ENCODE data around the gene MYH14.

Gene MYH14

DNA sequence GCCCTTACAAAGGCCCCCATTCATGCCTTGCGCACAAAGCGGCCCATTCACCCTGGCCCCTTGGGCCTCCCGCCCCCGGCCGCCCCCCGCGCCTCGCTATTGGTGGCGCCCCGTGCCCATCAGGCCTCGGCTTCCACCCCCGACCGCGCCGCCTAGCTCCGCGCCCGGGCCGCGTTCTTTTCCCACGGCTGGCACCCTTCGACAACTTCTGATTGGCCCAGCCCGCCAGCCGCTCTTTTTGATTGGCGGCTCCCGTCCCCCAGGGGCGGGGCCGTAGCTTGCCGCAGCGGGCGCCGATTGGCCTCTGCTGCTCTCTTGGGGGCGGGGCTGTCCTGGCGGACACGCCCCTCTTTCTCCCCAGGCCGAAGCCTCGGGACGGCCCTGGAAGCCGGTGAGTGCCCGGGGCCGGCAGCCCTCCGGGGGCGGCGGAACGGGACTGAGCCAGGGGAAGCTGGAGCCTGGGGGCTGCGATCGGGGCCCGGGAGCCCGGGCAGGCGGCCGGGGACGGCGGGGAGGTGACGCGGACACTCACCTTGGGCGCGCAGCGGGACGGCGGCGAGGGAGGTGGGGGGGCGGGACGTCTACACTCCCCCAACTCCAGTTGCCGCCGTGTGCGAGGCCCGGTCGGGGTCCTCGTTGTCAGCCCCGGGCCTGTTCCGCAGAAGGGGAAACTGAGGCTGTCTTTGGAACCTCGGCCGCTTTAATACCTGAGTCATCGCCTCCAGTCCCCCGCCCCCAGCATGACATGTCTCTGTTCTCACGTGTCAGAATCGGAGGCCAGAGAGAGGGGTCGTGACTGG is at the start of gene MYH14:
Gene MYH14 (plus strand): TSS at position 342 of the 800 bp plus-strand sequence. CDS start 6,744 bp downstream, outside the sequence.
- DNase-seq = no peak

DNA sequence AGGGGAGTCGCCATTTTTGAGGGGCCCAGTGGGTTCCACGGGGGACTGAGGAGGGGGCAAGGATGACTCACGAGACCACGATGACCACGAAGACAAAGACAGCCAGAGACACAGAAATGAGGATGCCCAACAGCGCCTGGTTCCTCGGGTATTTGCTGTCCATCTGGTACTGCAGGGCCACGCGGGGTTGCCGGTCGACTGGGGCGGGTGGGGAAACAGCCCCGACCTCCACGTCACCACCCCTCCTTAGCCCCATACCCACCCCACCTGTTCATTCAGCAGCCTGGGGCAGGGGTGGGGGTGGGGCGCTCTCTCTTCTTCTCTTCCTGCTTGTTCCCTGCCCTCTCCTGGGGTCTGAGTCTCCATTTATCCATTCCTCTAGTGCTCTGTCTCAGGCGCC is 48.9 kb upstream of the MYH14 start:
- no peak for DNase-seq

- no peak for DNase-seq
These were observed 47.8 kb upstream of the MYH14 start for GRCh38 chr19:50155520-50156109.

DNA sequence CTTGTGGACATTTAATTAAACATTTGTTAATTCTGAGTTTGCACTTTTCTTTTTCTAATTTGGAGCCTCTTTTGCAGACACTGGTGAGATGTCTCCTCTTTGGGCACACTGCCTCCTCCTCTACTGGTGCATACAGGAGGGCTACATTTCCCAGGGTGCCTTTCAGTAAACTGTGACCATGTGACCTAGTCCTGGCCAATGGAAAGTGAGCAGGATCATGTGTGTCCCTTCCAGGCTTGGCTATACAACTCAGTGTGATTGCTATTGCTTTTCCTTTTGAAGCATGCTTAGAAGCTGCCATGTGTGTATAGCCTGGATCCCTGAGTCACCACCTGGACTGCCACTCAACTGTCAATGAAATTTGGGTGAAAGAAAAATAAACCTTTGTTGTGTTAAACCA is 44.8 kb upstream of the MYH14 start:
- DNase-seq = no peak

DNA sequence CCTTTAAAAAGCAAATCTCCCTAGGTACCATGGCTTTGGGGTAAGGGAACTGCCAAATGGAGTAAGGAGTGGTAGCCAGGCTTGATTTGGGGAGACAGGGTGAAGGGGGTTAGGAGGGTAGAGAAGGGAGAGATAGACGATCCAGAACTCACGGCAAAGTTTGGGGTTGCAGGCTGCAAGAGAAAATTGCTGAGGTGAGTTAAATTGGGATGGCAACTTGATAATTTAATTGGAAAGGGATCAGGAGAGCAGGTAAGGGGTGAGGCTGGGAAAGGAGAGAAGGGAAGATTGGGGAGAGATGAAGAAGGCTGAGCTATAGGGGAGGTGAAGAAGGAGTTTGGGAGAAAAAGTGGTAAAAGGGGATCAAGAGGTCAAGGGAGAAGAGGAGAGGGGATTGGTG is 44.3 kb upstream of the MYH14 start:
- DNase-seq = no peak

DNA sequence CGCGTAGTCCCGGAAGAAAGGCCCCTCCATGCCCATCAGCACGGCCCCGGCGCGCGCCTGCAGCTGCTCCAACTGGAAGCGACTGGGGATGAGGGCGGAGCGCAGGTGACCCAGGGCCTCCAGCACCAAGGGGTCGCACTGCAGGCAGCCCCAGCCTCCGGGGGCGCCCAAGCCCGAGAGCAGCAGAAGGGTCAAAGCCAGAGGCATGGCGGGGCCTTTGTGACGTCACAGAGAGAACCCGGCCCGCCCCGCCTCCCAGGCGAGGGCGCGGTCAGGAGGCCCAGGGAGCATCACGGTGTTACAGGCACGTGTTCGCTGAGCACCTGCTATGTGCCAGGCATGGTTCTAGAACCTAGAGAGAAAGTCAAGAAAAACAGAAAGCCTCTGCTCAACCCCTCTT is 40.4 kb upstream of the MYH14 start, which contains the start of gene IZUMO2:
Gene IZUMO2 (minus strand): TSS at position 294 of the 400 bp plus-strand sequence. CDS start 87 bp downstream, at position 207.
- no peak for DNase-seq

GRCh38 chr19:50167314-50167721 is 36.1 kb upstream of the MYH14 start:
- DNase-seq = no peak

DNA sequence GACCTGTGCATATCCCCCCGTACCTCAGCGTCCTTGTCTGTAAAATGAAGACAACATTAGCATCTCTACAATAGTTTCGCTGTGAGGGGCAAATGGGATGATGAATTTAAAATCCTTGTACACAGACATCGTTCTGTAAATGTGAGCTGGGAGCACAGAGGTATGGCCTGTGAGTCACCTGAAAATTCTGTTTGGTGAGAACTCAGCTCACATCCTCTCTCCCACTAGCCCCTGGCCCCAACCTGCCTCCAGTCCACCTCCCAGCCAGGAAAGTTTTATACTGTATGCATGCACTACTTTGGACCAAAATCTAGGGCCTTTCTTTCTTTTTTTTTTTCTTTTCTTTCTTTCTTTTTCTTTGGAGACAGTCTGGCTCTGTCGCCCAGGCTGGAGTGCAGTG is 31.7 kb upstream of the MYH14 start:
- no peak for DNase-seq

GRCh38 chr19:50172726-50173125 is 30.7 kb upstream of the MYH14 start:
- DNase-seq = no peak

DNA sequence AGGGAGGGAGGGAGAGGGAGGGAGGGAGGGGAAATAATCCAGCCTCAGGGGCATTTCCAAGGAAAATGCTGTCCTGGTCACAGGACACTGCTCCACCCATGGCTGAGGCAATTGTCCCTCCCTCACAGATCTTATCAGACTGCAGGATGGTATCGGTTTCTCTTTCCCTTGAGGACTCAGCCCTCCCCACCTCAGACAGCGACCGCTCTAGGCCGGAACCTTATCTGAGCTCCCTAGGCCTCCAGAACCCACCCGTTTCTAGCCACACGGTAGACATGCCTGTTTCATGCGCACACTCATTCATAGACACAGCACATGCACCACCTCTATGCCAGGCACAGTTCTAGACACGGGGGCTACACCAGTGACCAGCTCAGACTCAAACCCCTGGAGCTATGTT is 30.3 kb upstream of the MYH14 start:
- DNase-seq = no peak

GRCh38 chr19:50174100-50174793 is 29.2 kb upstream of the MYH14 start:
- no peak for DNase-seq

- DNase-seq = no peak
These were observed 27.5 kb upstream of the MYH14 start for GRCh38 chr19:50175924-50176323.

DNA sequence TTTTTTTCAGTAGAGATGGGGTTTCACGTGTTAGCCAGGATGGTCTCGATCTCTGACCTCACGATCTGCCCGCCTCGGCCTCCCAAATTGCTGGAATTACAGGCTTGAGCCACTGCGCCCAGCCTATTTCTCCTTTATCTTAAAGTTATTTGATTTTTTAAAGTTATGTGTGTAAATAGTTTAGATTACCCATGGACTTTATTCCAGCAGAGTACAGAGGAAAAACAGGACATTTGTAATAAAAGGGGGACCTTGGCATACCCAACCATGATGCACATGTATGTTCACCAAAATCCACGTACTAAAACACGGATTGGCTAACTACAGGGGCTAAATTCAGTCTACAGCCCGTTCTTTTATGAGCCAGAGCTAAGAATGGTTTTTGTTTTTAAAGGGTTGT is 26.6 kb upstream of the MYH14 start:
- no peak for DNase-seq

GRCh38 chr19:50178320-50178719 is 25.1 kb upstream of the MYH14 start:
- no peak for DNase-seq

DNA sequence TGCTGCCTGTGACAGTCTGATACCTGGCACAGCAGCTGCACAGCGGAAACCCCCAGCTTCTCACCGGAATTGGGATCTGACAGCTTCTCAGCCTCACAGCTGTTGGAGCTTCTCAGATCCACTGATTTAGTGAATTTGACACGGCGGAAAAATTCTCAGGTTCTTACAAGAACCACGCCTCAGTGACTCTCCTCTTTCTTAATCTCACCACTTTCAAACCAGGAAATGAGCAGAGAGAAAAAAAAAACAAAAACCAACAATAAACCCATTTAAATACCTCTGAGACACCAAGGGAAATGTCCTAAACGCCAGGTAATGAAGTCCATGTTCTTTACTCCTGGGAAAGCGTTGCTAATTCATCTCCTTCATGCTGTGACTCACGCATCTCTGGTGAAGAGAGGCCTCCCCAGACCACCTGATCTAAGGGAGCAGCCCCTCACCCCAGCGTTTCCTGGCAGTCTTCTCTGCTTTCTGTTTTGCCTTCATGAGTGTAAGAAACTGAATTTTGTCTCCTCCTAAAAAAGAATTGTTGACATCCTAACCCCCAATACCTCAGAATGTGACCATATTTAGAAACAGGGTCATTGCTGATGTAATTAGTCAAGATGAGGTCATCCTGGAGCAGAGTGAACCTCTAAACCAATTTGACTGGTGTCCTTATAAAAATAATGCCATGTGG is 24.4 kb upstream of the MYH14 start:
- no peak for DNase-seq

GRCh38 chr19:50181121-50181520 is 22.3 kb upstream of the MYH14 start:
- DNase-seq = no peak

DNA sequence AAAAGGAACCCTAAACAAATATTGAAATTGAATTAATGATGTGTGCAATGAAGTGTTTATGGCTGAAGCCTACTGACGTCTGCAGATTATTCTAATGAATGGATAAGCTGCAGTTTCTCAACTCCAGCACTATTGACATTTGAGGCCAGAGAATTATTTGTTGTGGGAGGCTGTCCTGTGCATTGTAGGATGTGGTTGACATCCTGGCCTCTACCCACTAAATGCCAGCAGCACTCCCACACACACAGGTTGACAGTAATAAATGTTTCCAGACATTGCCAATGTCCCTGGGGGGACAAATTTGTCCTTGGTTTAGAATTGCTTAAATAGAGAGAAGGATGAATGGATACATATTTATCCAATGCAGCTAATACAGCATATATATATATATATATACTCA is 19.2 kb upstream of the MYH14 start:
- no peak for DNase-seq

DNA sequence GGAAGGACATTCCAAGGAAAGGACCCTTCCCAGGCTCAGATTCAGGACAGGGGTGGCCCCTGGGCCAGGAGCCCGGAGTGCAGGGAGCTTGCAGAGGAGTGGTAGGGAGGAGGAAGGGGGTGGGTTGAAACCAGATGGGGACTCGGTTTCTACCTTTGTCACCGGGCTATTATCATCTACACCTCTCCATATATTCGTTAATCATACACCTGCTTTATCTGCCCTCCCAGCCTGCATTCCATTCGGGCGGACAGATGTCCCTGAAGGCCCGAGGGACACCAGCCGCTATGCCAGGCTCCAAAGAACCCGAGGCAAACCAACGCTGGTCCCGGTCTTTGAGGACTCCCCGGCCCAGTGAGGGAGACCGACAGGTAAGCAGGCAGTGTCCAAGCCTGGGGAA is 15.5 kb upstream of the MYH14 start:
- DNase-seq = no peak

GRCh38 chr19:50189331-50189730 is 14.1 kb upstream of the MYH14 start:
- DNase-seq = no peak

DNA sequence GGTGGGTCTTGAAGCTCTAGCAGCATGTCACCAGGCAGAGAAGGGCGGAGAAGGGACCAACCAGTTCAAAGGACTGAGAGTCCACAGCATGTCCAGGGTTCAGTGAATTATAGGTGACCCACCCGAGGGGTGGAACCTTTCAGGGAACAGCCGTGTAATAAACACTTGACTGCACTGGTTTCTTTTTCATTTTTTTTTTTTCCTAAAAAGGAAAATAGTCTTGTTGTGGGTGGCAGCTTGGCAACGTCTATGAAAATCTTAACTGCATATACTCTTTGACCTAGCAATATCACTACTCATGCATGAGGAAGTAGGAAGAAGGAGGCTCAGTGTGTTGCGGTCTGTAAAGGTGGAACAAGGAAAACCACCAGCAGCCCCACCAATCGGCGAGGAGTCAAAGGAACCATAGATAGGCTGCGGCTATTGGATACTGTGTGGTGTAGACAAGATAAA is 13.0 kb upstream of the MYH14 start:
- DNase-seq = no peak

DNA sequence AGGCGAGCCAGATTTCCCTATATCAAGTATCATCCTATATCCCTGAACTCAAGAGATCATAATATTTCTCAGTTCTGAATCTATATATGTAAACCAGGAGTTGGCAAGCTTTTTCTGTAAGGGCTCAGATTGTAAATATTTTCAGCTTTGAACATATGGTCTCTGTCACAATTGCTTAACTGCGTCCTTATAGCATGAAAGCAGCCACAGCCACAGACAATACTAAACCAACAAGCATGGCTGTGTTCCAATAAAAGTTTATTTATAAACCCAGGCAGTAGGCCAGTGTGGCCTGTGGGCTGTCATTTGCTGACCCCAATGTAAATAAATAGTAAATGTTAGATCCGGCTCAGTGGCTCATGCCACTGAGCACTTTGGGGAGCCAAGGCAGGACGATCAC is 12.2 kb upstream of the MYH14 start:
- no peak for DNase-seq

DNA sequence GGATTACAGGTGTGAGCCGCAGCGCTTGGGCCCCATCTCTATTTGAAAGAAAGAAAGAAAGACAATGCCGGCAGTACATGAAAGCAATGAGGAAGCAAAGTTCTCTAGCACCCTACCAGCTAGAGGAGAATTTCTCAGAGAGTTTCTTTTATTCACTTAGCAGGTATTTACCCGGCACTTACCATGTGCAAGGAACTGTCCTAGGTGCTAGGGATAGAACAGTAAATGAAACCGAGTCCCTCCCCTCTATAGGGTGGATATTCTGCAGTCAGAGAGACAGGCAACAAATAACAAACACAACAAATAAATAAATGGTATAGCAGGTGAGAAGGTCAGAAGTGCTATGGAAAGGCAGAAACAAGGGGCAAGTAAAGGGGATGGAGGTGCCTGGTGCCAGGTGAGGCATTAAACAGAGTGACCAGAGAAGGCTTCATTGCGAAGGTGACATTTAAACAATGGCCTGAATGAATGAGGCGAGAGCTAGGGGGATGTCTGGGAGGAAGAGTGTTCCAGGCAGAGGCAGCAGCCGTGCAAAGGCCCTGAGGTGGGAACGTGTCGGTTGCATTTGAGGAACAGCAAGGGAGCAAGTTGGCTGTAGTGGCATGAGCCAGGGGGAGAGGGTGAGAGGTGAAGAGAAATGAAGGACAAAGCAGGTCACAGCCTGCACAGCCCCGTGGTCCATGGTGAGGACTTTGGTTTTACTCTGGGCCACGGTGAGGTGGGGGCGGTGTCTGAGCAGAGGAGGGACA is 10.8 kb upstream of the MYH14 start:
- DNase-seq = no peak

DNA sequence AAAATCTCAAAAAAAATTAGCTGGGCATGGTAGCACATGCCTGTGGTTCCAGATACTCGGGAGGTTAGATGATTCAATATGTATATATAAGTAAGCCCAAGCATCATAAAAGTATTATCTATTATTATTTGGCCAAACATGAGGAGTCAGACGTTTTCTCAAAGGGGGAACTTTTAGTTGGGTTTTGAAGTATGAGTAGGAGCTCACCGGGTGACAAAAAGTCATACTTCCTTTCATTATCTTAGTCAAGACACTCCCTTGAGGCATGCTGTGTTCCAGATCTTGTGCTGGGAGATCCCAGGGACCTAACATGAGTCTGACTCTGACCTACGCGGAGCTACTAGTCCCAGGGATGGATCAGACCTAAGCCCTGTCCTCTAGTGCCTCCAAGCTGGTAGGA is 8.2 kb upstream of the MYH14 start:
- DNase-seq = no peak
